ENCODE results near the gene MCM7. TPM values are rescaled to one million over a fixed set of nuclear protein-coding genes. Genes with fewer than 3 reads are reported as not detected.
A peak's percentile ranks its signal among the peaks of the same experiment; 100 is the strongest.

The MCM7 gene
- total and polyA plus RNA-seq, 2 of the 13 experiments (the other 11 are each of a cell fraction or from before 2014, with no cell fraction given) = 84.5 to 214 TPM

DNA sequence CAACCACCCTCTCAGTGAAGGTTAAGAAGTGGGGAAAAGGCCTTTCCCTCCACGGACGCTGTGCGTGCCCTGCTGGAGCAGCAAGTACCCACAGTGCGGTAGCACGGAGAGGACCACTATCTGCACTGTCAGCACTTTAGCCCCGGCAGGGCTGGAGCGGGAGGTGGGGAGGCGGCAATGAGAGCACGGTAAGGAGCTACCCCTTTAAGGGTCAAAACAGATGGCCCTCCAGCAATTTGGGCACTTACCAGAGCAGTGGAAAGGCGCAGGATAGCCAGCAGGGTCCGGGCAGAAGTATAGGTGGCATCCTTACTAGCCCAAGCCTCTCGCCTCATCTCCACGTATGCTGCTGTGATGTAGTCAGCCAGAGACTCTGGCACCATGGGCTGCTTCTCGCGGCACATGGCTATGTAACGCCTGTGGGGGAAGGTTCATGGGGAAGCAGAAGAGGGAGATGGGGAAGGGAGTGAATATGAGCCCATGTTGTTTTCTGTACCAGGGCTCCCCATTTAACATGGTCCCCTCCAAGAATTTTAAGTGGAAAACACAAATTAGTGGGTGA is 7.2 kb downstream of the MCM7 start:
- BruUV-seq (replicated peaks) = no TSS peak
- 95% methylated on average over 16 of the region's 16 CpGs for WGBS (ENCODE audit: low lambda C conversion rate)
- ATAC-seq (no peak), DNase-seq (ENCODE audit: low spot score) (no peak), FAIRE-seq (no peak)
- H3K4me3 ChIP-seq (replicated peaks in 1 of 3; ENCODE audit: insufficient read depth in 1 of 3, low read depth in 2 of 3, low read length in 3 of 3) = no peak overlapping the region
- no peaks in the 10 kb centered on the region for H4K20me1 ChIP-seq (ENCODE audit: insufficient read depth, low read length)
- peaks cover 16% of the 10 kb centered on the region for H3K79me2 ChIP-seq (ENCODE audit: insufficient read depth, low read length)
- POLR2A ChIA-PET = no interaction called here
- in situ Hi-C loops (cut with HindIII; ENCODE audit: extremely low pct_ligation_motif_present, low pct_unique_long_range_greater_than_20kb) = no loop called here
- no peak overlapping the region for H3K4me2 ChIP-seq (ENCODE audit: low read depth, low read length)
- H3K36me3 ChIP-seq (replicated peaks in 1 of 2; ENCODE audit: control insufficient read depth in 1 of 2, insufficient read depth in 2 of 2, low read length in 2 of 2) = peaks cover 53 to 85% of the 10 kb centered on the region in 2 experiments
- H2AFZ ChIP-seq (ENCODE audit: low read length) = no peak overlapping the region
- H3K9me3 ChIP-seq (ENCODE audit: low read length) = no peaks in the 10 kb centered on the region
- H3K27ac ChIP-seq (ENCODE audit: extremely low read length, insufficient read depth, low read length) = peak overlapping the region; percentile 1
- intact Hi-C loops (cut with micrococcal nuclease; ENCODE audit: unreplicated experiment) = no loop called here
- H3K27me3 ChIP-seq (ENCODE audit: control insufficient read depth in 1 of 2, insufficient read depth in 2 of 2, low read length in 2 of 2) = no peaks in the 10 kb centered on the region; a peak in 1 of 5 replicates
- peaks cover 32% of the 10 kb centered on the region for H3K4me1 ChIP-seq (ENCODE audit: insufficient read depth, low read length)
- H3K9ac ChIP-seq (ENCODE audit: insufficient read depth, low read depth, low read length) = no peak overlapping the region
- CTCF ChIA-PET (ENCODE audit: low intra/inter-chr PET ratio, low total read pairs) = no interaction called here
- TF ChIP-seq GPN1 (CRISPR knock-in tag; IDR thresholded peaks at IDR 0.05; ENCODE audit: borderline replicate concordance) (no peak), NRL (CRISPR knock-in tag; IDR thresholded peaks at IDR 0.05; ENCODE audit: borderline replicate concordance) (no peak), ZNF121 (CRISPR knock-in tag; IDR thresholded peaks at IDR 0.05) (no peak)
- TF ChIP-seq, protein P1, sequence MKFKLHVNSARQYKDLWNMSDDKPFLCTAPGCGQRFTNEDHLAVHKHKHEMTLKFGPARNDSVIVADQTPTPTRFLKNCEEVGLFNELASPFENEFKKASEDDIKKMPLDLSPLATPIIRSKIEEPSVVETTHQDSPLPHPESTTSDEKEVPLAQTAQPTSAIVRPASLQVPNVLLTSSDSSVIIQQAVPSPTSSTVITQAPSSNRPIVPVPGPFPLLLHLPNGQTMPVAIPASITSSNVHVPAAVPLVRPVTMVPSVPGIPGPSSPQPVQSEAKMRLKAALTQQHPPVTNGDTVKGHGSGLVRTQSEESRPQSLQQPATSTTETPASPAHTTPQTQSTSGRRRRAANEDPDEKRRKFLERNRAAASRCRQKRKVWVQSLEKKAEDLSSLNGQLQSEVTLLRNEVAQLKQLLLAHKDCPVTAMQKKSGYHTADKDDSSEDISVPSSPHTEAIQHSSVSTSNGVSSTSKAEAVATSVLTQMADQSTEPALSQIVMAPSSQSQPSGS (CRISPR knock-in tag; IDR thresholded peaks at IDR 0.05) = no peak
- TF ChIP-seq, protein P2, sequence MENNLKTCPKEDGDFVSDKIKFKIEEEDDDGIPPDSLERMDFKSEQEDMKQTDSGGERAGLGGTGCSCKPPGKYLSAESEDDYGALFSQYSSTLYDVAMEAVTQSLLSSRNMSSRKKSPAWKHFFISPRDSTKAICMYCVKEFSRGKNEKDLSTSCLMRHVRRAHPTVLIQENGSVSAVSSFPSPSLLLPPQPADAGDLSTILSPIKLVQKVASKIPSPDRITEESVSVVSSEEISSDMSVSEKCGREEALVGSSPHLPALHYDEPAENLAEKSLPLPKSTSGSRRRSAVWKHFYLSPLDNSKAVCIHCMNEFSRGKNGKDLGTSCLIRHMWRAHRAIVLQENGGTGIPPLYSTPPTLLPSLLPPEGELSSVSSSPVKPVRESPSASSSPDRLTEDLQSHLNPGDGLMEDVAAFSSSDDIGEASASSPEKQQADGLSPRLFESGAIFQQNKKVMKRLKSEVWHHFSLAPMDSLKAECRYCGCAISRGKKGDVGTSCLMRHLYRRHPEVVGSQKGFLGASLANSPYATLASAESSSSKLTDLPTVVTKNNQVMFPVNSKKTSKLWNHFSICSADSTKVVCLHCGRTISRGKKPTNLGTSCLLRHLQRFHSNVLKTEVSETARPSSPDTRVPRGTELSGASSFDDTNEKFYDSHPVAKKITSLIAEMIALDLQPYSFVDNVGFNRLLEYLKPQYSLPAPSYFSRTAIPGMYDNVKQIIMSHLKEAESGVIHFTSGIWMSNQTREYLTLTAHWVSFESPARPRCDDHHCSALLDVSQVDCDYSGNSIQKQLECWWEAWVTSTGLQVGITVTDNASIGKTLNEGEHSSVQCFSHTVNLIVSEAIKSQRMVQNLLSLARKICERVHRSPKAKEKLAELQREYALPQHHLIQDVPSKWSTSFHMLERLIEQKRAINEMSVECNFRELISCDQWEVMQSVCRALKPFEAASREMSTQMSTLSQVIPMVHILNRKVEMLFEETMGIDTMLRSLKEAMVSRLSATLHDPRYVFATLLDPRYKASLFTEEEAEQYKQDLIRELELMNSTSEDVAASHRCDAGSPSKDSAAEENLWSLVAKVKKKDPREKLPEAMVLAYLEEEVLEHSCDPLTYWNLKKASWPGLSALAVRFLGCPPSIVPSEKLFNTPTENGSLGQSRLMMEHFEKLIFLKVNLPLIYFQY (CRISPR knock-in tag; IDR thresholded peaks at IDR 0.05; ENCODE audit: borderline replicate concordance) = no peak
- TF ChIP-seq, protein P3, sequence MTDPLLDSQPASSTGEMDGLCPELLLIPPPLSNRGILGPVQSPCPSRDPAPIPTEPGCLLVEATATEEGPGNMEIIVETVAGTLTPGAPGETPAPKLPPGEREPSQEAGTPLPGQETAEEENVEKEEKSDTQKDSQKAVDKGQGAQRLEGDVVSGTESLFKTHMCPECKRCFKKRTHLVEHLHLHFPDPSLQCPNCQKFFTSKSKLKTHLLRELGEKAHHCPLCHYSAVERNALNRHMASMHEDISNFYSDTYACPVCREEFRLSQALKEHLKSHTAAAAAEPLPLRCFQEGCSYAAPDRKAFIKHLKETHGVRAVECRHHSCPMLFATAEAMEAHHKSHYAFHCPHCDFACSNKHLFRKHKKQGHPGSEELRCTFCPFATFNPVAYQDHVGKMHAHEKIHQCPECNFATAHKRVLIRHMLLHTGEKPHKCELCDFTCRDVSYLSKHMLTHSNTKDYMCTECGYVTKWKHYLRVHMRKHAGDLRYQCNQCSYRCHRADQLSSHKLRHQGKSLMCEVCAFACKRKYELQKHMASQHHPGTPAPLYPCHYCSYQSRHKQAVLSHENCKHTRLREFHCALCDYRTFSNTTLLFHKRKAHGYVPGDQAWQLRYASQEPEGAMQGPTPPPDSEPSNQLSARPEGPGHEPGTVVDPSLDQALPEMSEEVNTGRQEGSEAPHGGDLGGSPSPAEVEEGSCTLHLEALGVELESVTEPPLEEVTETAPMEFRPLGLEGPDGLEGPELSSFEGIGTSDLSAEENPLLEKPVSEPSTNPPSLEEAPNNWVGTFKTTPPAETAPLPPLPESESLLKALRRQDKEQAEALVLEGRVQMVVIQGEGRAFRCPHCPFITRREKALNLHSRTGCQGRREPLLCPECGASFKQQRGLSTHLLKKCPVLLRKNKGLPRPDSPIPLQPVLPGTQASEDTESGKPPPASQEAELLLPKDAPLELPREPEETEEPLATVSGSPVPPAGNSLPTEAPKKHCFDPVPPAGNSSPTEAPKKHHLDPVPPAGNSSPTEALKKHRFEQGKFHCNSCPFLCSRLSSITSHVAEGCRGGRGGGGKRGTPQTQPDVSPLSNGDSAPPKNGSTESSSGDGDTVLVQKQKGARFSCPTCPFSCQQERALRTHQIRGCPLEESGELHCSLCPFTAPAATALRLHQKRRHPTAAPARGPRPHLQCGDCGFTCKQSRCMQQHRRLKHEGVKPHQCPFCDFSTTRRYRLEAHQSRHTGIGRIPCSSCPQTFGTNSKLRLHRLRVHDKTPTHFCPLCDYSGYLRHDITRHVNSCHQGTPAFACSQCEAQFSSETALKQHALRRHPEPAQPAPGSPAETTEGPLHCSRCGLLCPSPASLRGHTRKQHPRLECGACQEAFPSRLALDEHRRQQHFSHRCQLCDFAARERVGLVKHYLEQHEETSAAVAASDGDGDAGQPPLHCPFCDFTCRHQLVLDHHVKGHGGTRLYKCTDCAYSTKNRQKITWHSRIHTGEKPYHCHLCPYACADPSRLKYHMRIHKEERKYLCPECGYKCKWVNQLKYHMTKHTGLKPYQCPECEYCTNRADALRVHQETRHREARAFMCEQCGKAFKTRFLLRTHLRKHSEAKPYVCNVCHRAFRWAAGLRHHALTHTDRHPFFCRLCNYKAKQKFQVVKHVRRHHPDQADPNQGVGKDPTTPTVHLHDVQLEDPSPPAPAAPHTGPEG (CRISPR knock-in tag; IDR thresholded peaks at IDR 0.05) = no peak
- TF ChIP-seq, protein P4, sequence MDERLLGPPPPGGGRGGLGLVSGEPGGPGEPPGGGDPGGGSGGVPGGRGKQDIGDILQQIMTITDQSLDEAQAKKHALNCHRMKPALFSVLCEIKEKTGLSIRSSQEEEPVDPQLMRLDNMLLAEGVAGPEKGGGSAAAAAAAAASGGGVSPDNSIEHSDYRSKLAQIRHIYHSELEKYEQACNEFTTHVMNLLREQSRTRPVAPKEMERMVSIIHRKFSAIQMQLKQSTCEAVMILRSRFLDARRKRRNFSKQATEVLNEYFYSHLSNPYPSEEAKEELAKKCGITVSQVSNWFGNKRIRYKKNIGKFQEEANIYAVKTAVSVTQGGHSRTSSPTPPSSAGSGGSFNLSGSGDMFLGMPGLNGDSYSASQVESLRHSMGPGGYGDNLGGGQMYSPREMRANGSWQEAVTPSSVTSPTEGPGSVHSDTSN (CRISPR knock-in tag; IDR thresholded peaks at IDR 0.05) = no peak
- TF ChIP-seq, protein P5, sequence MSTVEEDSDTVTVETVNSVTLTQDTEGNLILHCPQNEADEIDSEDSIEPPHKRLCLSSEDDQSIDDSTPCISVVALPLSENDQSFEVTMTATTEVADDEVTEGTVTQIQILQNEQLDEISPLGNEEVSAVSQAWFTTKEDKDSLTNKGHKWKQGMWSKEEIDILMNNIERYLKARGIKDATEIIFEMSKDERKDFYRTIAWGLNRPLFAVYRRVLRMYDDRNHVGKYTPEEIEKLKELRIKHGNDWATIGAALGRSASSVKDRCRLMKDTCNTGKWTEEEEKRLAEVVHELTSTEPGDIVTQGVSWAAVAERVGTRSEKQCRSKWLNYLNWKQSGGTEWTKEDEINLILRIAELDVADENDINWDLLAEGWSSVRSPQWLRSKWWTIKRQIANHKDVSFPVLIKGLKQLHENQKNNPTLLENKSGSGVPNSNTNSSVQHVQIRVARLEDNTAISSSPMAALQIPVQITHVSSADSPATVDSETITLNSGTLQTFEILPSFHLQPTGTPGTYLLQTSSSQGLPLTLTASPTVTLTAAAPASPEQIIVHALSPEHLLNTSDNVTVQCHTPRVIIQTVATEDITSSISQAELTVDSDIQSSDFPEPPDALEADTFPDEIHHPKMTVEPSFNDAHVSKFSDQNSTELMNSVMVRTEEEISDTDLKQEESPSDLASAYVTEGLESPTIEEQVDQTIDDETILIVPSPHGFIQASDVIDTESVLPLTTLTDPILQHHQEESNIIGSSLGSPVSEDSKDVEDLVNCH (CRISPR knock-in tag; IDR thresholded peaks at IDR 0.05) = no peak

Measured in HepG2 (cell line).